Activated CD8-positive, alpha-beta memory T cell treated with anti-CD3 and anti-CD28 coated beads for 36 hours (primary cell): ENCODE measurements around the gene IGSF3. TPM values are rescaled to one million over a fixed set of nuclear protein-coding genes. Genes with fewer than 3 reads are reported as not detected.

Experiments used
- CTCF ChIA-PET: fragments of 350-600 bp; sonication (Branson Sonifier 250); formaldehyde crosslinking; loops from one replicate; lab custom pipeline; 2021; ENCODE audit warnings: antibody characterized with exemption; lab: Charles Lee
- POLR2A ChIA-PET: fragments of 350-600 bp; sonication (Branson Sonifier 250); formaldehyde crosslinking; loops from one replicate; lab custom pipeline; 2021; ENCODE audit warnings: antibody characterized with exemption; lab: Charles Lee
- total RNA-seq, 2 experiments: library from RNA; stranded (reverse); gene quantifications; one replicate each; pipeline ENCODE4 v1.2.3, GENCODE V29; 2021

Gene IGSF3
- 1 to 10 TPM; 1.5 to 2.1 TPM for total RNA-seq

GRCh38 chr1:116667575-116668105 lies at the start of gene IGSF3:
Gene IGSF3 (minus strand): TSS chr1:116667733. CDS start chr1:116666326, 1,407 bp downstream.
- POLR2A ChIA-PET, result no interaction called here

DNA sequence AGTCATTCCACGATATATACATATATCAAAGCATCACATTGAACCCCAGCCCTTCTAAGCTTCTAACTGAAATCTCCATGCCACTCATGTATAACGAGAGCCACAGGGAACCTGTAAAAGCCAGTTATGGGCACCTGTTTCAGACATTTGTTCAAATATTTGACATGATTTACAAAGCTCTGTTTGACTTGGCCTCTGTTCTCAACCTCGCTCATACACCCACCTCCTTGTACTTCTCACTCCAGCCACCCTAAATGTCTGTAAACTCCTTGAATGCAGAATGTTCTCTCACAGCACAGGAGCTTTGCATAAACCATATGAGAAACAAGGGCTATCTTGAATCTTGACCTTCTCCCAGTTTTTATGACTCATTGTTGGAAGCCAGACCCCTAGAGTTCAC lies 49.8 kb upstream of the IGSF3 start:
- ChIA-PET CTCF (interaction anchor here (1.4 kb wide), 1 partner anchor 341 kb away, joined by 4 read pairs; no protein-coding TSS in a partner anchor), POLR2A (no interaction called here)

More at GRCh38 chr1:116667575-116668105, at the start of gene IGSF3:
- CTCF ChIA-PET, result interaction anchor here (0.6 to 1.0 kb wide), 2 partner anchors 93 to 533 kb away, joined by 3 read pairs; no protein-coding TSS in a partner anchor

- ChIA-PET POLR2A (no interaction called here), CTCF (no interaction called here)
Measured at GRCh38 chr1:116716391-116716790, 48.9 kb upstream of the IGSF3 start.

DNA sequence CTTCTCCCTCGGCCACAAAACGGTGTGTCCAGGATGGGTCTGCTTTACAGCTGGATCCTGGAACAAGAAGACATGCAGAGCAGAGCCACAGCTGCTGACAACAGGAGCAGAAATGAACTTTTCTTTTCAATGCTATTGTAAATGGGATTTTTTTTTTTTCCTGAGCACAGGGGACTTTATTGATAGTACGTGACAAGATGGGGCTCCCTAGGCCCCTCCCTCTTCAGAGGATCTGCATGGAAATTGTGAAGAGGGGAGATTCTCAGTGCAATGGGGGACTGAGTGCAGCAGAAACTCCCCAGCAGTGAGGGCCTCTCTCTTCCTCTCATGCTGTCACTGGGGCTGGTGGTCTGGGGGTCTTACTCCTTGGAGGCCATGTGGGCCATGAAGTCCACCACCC lies 45.9 kb upstream of the IGSF3 start:
- POLR2A ChIA-PET, result no interaction called here
- CTCF ChIA-PET, result no interaction called here

GRCh38 chr1:116712510-116712909 lies 45.0 kb upstream of the IGSF3 start:
- ChIA-PET CTCF (no interaction called here), POLR2A (no interaction called here)

DNA sequence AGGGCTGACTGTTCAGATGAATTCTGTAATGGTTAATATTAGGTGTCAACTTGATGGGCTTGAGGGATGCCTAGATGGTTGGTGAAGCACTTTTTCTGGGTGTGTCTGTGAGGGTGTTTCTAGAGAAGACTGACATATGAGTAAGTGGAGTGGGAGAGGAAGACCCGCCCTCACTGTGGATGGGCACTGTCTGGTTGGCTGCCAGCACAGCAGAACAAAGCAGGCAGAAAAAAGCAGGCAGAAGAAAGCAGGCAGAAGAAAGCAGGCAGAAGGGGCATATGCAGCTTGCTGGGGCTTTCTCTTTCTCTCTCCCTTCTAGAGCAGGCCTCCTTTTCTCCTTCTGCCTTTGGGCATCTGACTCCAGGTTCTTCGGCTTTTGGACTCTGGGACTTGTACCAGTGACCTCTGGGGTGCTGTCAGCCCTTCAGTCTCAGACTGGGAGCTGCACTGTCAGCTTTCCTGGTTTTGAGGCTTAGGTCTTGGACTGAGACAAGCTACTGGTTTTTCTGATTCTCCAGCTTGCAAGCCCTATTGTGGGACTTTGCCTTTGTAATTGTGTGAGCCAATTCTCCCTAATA lies 43.8 kb upstream of the IGSF3 start:
- POLR2A ChIA-PET, result interaction anchor here (0.5 kb wide), 1 partner anchor 176 kb away, joined by 4 read pairs; no protein-coding TSS in a partner anchor
- CTCF ChIA-PET, result no interaction called here

DNA sequence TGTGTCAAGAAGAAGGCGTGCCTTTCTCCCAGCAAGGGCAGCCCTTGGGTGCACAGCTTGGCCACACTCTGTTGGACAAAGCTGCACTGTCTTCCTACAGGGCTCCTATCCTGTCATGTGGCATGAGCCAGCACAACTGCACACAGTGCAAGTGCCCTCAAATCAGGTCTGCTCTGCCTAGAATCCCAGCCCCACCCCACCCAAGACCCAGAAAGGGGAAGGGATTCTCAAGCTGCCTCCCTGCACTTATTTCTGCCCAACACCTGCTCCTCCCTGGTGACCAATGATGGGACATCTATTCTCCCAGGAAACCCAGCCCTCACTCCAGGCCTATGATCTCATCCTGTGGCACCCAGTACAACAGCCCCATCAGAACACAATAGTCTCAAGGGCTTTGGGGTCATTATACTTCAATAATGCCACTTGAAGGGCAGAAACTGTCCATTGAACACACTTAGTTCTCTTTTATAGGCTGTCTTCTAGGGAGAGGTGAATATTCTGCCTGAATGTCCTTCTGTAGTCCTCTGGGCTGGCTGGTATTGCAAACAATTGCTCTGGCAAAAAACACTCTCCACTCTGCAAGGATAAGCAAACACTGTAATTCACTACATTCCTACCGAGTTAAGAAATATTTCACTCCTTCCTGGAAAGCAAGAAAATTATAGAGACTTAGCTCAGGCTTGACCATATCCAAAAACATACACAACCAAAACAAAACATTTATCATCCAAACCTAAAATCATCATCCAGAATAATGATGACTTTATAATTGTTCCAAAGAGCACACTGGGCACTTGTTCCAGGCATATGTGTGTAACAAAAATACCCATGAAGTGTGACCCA lies 43.1 kb upstream of the IGSF3 start:
- CTCF ChIA-PET, result interaction anchor here (1.1 kb wide), 1 partner anchor 224 kb away, joined by 3 read pairs; no protein-coding TSS in a partner anchor
- POLR2A ChIA-PET, result interaction anchor here (0.5 kb wide), 1 partner anchor 175 kb away, joined by 4 read pairs; no protein-coding TSS in a partner anchor

DNA sequence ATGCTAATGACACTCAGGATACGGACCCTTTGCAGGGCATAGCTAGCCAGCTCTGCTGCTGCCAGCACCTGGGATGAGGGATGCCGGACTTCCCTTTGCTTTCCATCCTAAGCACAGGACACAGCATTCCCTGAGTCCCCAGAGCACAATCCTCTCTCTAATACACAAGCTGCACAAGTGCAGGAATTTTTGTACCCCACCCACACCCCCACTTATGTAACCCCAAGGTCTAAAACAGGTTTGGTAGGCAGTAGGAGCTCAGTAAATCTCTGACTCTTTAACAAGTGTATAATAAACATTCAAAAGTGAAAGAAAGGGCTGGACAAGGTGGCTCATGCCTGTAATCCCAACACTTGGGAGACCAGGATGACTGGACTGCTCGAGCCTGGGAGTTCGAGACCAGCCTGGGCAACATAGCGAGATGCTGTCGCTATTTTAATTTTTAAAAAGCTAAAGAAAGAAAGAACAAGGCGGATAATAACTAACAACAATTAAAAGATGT lies 42.2 kb upstream of the IGSF3 start:
- ChIA-PET CTCF (interaction anchor here (1.1 kb wide), 1 partner anchor 225 kb away, joined by 3 read pairs; no protein-coding TSS in a partner anchor), POLR2A (no interaction called here)

DNA sequence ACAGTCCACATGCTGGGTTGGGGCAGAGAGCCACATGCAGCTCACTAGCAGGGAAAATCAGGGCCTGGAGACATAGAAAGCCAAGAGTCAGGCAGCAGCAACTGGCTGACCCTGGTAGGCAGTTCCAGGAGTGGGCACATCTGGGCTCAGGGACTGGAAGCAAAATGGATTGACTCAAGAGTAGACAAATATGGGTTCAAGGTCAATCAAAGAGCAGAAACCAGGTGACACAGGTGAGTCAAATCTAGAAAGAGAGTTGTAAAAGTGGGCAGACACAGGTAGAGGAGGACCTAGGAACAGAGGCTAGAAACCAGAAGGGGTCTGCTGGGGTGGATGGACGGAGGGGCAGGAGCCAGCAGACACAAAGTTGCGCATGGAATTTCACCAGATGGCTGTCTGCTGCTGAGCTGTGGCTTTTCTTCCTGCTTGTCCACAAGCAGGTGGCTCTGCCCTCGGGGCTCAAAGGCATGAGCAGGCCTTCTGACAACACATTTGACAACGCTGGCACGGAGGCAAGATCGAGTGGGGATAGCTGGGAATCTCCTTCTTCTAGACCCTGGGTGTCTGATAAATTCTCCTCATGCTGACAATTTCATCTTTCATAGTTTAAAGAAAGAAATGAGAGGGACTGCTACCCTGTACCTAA lies 40.8 kb upstream of the IGSF3 start:
- CTCF ChIA-PET, result no interaction called here
- POLR2A ChIA-PET, result no interaction called here

GRCh38 chr1:116706841-116707240 lies 39.3 kb upstream of the IGSF3 start:
- CTCF ChIA-PET, result no interaction called here
- POLR2A ChIA-PET, result no interaction called here

GRCh38 chr1:116706123-116706522 lies 38.6 kb upstream of the IGSF3 start:
- ChIA-PET CTCF (no interaction called here), POLR2A (no interaction called here)

GRCh38 chr1:116704278-116704677 lies 36.7 kb upstream of the IGSF3 start:
- ChIA-PET CTCF (no interaction called here), POLR2A (no interaction called here)

DNA sequence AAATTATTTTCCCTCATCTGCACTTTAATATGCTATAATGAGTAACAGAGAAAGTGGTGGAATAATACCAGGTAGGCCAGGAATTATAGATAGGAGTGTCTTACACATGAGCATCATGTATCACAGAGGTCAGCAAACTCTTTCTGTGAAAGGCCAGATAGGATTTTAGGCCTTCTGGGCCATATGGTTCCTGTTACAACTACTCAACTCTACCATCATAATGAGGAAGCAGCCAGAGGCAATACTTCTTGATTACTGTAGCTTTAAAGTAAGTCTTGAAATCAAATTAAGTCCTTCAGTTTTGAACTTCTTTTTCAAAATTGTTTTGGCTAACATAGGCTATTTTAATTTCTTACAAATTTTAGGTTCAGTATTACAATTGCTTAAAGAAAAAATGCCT lies 32.1 kb upstream of the IGSF3 start:
- POLR2A ChIA-PET, result no interaction called here
- CTCF ChIA-PET, result no interaction called here

DNA sequence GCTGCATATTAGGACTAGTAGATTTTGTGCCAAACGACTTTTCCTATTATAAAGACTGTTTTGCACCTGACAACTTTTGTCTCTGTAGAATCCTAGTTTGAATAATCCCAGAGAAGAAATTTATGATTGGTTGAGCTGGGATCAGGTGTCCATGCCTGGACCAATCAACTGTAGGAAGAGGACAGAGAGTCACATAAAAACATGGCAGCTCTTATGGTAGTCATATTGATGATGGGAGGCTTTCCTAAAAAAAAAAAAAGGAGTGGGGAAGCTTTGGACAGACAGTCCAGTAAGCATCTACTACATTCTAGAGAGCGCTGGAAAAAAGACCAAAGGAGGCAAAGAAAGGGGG lies 30.7 kb upstream of the IGSF3 start:
- ChIA-PET POLR2A (interaction anchor here (0.6 kb wide), 1 partner anchor 103 kb away, joined by 3 read pairs; no protein-coding TSS in a partner anchor), CTCF (no interaction called here)

GRCh38 chr1:116697548-116698243 lies 30.2 kb upstream of the IGSF3 start:
- ChIA-PET POLR2A (interaction anchor here (0.6 kb wide), 1 partner anchor 104 kb away, joined by 3 read pairs; no protein-coding TSS in a partner anchor), CTCF (no interaction called here)

DNA sequence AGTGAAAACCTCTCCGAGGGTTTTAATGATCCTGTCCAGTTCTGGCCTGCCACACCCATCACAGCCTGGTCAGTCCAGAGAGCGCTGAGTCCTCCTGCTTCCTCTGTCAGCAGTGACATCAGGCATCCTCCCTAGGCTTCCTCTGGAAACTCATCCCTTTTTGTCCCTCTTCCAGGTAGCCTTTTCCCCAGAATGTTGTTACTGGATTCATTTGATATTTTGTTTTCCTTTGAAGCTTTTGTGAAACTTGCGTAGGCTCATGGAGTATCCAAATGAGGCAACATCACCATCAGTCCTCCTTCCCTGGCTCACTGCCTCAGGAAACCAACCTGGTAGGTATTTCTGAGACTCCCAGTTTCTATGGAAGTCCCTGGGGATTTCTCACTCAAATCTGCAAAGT lies 27.0 kb upstream of the IGSF3 start:
- CTCF ChIA-PET, result no interaction called here
- POLR2A ChIA-PET, result no interaction called here

GRCh38 chr1:116693759-116694480 lies 26.4 kb upstream of the IGSF3 start:
- POLR2A ChIA-PET, result no interaction called here
- CTCF ChIA-PET, result no interaction called here

- ChIA-PET CTCF (no interaction called here), POLR2A (no interaction called here)
Measured at GRCh38 chr1:116692879-116693278, 25.3 kb upstream of the IGSF3 start.
